Measurements from ENCODE around the gene KIF13A. TPM values are rescaled to one million over a fixed set of nuclear protein-coding genes. Genes with fewer than 3 reads are reported as not detected.

KIF13A gene
- total RNA-seq, 4 donors from 2014 or later, result 63.8 to 86.3 (median 78.2) TPM

DNA sequence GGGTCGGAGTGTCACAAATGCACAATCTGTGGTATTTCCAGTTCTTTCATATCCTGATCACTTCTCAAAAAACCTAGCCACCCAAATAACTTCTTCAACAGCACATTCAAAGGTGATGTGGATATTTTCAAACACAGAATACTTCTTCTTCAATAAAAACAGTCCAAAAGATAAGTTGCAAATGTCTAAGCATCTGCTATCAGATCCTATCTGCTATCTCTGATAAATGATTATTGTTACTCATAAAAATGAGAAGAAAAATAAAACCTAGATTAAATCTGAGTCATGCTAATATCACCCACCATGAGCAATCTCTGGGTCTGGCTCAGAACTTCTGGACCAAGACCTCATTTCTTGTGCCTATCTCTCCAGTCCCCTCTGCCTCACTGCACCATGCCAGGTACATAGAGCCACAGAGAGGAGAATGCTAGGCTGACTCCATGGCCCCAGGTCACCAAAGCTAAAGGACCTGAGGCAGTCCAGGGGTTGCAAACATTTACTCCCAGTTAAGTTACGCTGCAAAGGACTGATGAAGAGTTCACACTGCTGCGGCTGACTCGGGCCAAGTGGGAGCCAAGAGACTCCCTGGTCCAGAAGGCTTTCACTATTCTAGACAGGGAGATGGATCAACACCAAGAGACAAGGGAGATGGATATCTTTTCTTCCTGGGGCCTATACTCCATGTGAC lies 101.4 kb downstream of the KIF13A start:
- Histone ChIP-seq H3K27me3 (no peaks in the 10 kb centered on the region), H3K4me1 (peaks cover 25 to 43% (median 34%) of the 10 kb centered on the region in 4 donors), H3K4me3 (no peak overlapping the region), H3K9me3 (no peaks in the 10 kb centered on the region), H3K27ac (replicated peaks in 1 of 4) (peak overlapping the region in 1 of 4 donors; percentile 4), H3K36me3 (no peaks in the 10 kb centered on the region)
- intact Hi-C loops (cut with DNase I), result no loop called here
- WGBS, result 83% methylated on average over 4 of the region's 4 CpGs
- TF ChIP-seq, protein P1, sequence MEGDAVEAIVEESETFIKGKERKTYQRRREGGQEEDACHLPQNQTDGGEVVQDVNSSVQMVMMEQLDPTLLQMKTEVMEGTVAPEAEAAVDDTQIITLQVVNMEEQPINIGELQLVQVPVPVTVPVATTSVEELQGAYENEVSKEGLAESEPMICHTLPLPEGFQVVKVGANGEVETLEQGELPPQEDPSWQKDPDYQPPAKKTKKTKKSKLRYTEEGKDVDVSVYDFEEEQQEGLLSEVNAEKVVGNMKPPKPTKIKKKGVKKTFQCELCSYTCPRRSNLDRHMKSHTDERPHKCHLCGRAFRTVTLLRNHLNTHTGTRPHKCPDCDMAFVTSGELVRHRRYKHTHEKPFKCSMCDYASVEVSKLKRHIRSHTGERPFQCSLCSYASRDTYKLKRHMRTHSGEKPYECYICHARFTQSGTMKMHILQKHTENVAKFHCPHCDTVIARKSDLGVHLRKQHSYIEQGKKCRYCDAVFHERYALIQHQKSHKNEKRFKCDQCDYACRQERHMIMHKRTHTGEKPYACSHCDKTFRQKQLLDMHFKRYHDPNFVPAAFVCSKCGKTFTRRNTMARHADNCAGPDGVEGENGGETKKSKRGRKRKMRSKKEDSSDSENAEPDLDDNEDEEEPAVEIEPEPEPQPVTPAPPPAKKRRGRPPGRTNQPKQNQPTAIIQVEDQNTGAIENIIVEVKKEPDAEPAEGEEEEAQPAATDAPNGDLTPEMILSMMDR (IDR thresholded peaks at IDR 0.05), result no peak
- TF ChIP-seq POLR2A (IDR thresholded peaks at IDR 0.05; ENCODE audit: low read depth) (no peak), EP300 (IDR thresholded peaks at IDR 0.05) (no peak), POLR2AphosphoS5 (IDR thresholded peaks at IDR 0.05) (no peak)
- no peak for DNase-seq (ENCODE audit: extremely low spot score)

DNA sequence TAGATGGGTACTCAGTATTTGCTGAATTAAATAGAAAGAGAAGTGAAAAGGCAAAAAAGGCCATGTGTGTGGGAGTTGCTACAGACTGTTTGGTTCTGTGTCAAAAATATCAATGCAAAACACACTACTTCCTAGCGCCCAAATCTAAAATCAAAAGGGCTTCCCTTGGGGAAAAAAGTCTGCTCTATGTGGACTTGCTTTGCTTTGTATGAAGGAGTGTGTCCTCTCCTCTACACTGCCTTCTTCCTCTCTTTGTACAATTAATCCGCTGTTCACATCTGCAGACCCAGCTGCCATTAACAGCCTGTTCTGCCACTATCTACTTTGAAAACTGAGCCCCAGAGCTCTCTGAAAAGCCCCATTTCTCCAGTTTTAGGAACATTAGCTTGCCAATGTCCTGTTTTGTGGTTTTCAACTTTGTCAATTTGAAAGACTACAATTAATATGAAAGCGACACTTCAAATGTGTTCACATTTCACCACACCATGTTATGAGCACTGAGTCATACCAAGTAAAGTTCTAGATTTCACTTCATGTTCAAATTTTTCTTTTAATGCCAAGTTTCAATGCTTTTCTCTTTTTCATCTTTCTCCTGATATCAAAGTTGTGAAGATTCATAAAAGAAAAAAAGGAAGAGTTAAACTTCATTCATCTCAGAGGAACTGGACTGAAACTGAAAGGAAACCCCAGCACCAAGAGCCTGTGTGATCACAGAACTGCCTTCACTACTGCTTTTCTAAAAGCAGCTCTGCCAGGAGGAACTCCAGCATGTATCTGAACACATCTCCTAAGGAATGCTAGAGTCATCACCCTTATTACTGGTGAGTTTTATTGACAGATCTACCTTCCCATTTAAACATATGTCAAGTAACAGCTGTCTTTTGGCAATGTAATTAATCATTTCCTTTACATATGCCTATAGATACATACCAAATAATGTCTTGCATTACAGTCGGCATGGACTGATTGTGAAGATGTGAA lies 102.6 kb downstream of the KIF13A start:
- Histone ChIP-seq H3K4me1 (peaks cover 29 to 48% (median 36%) of the 10 kb centered on the region in 4 donors), H3K36me3 (no peaks in the 10 kb centered on the region), H3K9me3 (no peaks in the 10 kb centered on the region), H3K4me3 (no peak overlapping the region), H3K27me3 (no peaks in the 10 kb centered on the region), H3K27ac (replicated peaks in 1 of 4) (peak overlapping the region in 2 of 4 donors; percentile 5 to 6)
- no peak for TF ChIP-seq POLR2AphosphoS5 (IDR thresholded peaks at IDR 0.05)
- TF ChIP-seq EP300 (IDR thresholded peaks at IDR 0.05), result no peak
- TF ChIP-seq, protein P1 (IDR thresholded peaks at IDR 0.05), result no peak
- TF ChIP-seq POLR2A (IDR thresholded peaks at IDR 0.05; ENCODE audit: low read depth), result no peak
- DNase-seq (ENCODE audit: extremely low spot score), result no peak
- 65% methylated on average over 4 of the region's 4 CpGs for WGBS
- intact Hi-C loops (cut with DNase I), result no loop called here

DNA sequence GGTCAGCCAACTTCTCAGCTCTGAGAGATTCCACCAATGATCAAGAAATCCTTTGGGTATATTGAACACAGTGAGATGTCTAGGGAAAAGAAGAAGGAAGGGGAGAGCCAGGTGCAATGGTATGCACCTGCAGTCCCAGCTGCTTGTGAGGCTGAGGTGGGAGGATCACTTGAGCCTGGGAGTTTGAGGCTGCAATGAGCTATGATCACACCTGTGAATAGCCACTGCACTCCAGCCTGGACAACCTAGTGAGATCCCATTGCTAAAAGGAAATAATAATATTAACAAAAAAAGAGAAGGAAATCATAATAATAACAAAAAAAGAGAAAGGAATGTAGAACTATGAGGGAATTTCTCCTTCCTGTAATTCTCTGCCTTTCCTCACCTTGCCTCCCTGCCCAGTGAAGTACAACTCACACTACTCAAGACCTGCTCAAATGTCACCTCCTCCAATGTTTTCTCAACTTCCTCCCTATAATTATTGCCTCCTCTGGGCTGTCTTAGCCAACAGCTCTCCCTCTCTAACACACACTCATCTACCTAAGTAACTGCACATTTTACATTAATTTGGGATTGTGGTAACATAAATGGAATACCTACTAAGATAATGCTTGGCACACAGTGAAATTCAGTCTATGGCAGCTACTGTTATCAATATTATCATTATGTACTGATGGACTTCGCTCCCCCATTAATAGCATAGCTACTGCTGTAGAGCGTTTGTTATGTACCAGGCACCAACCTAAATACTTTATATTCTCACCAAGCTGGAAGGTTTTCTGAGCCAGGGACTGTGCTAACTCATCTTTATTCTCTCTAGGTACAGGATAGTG lies 103.6 kb downstream of the KIF13A start:
- 97% methylated on average over 2 of the region's 2 CpGs for WGBS
- Histone ChIP-seq H3K4me1 (peaks cover 38 to 57% (median 46%) of the 10 kb centered on the region in 4 donors), H3K4me3 (no peak overlapping the region), H3K36me3 (no peaks in the 10 kb centered on the region), H3K27me3 (no peaks in the 10 kb centered on the region), H3K27ac (replicated peaks in 1 of 4) (peak overlapping the region in 1 of 4 donors; percentile 6), H3K9me3 (no peaks in the 10 kb centered on the region)
- no peak for TF ChIP-seq EP300 (IDR thresholded peaks at IDR 0.05)
- DNase-seq (ENCODE audit: extremely low spot score), result no peak
- intact Hi-C loops (cut with DNase I), result no loop called here

DNA sequence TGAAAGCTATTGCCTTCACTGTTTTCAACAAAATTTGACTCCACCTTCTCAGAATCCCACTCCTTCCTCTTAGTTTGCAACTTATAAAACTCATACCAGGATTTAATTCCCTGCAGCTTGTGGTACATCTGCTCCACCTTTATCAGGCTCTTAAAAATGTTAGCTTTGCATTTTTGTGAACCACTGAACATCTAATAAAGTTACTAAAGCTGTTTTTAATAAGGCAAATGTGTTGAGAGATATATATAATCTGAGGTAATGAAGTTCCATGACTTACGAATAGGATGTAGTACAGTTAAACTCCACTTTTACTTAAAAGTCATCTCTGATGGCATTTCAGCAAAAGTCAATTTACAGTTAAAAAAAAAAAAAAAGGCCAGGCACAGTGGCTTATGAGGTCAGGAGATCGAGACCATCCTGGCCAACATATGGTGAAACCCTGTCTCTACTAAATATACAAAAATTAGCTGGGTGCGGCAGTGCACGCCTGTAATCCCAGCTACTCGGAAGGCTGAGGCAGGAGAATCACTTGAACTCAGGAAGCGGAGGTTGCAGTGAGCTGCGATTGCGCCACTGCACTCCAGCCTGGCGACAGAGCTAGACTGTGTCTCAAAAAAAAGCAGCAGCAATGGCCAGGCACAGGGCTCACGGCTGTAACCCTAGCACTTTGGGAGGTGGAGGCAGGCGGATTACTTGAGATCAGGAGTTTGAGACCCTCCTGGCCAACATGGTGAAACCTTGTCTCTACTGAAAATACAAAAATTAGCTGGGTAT lies 106.2 kb downstream of the KIF13A start:
- no peaks in the 10 kb centered on the region for H3K9me3 ChIP-seq
- no peak for DNase-seq (ENCODE audit: extremely low spot score)
- 89% methylated on average over 11 of the region's 11 CpGs for WGBS
- no peak overlapping the region for H3K27ac ChIP-seq (replicated peaks in 1 of 4)
- peaks cover 41 to 70% (median 64%) of the 10 kb centered on the region in 4 donors for H3K4me1 ChIP-seq
- TF ChIP-seq POLR2AphosphoS5 (IDR thresholded peaks at IDR 0.05), result no peak
- TF ChIP-seq, protein P1 (IDR thresholded peaks at IDR 0.05), result no peak
- no peak for TF ChIP-seq POLR2A (IDR thresholded peaks at IDR 0.05; ENCODE audit: low read depth)
- no peak for TF ChIP-seq EP300 (IDR thresholded peaks at IDR 0.05)
- H3K4me3 ChIP-seq, result no peak overlapping the region
- H3K36me3 ChIP-seq, result no peaks in the 10 kb centered on the region
- intact Hi-C loops (cut with DNase I), result no loop called here
- H3K27me3 ChIP-seq, result no peaks in the 10 kb centered on the region
